HG03342 (cell line): ENCODE measurements around the gene NGEF.
"Not testable (repeated sequence)": the region's sequence is repeated elsewhere in the genome, so short reads cannot be mapped to it uniquely, and the experiment has no call there.

Experiments
- ATAC-seq: cut with Tn5 transposase; IDR thresholded peaks from one replicate; pipeline ENCODE4 v1.9.1; 2021; ENCODE audit warnings: mild to moderate bottlenecking, moderate library complexity; ENCODE audit not compliant: unreplicated experiment

Gene NGEF

DNA sequence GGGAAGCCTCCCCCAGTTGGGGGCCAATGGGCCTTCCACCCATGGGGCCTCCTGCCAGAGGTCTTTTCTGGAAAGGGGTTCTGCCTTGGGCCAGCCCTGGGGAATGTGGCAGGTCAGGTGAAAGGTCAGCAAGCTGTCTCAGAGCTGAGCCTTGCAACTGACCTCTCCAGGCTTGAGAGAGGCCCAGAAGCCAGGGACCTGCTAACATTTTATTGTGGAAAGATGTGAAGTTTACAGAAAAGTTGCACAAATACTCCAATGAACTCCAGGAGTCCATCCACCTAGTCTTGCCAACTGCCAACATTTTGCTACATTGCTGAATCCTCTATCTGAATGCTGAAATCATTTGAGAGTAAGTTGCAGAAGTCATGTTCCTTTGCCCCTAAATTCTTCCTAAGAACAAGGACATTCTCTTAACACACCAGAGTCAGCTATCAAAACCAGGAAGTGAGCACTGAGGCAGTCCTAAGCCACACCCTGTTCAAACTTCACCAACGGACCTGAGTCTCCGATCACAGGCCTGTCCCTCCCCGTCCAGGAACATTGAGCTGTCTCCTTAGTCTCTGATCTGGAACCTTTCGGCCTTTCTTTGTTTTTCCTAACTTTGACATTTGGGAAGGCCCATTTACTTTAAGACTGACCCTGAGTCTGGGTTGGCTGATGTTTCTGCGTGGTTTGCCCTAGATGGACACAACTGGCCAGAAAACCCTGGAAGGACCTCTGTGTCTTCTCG, 139.0 kb downstream of the NGEF start:
- no peak for ATAC-seq

DNA sequence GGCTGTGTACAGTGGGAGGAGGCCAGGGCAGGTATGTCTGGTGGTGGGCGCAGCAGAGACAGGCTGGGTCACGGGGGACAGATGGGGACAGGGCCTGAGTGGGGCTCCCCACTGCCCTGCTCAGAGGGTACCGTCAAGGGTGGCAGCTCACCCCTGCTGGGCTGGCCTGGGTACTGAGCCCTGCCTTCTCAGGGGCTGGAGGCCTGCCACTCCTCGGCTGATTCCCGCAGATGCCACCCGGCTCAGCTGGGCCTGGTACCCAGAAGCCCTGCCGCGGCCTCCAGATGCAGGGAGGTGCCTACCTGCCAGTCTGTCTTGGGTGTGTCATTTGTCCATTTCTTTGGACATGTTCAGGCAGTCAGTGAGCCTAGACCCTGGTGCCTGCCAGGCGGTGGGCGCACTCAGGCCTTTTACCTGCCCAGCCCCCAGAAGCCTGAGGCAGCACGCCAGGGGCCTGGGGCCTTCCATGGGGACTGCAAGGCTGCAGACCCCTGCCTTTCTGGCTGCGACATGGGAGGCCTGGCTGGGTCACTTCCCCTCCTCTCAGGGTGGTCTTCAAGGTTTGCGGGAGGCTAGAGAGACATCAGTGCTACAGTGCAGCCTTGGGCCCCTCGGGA, 139.7 kb downstream of the NGEF start:
- no peak for ATAC-seq

DNA sequence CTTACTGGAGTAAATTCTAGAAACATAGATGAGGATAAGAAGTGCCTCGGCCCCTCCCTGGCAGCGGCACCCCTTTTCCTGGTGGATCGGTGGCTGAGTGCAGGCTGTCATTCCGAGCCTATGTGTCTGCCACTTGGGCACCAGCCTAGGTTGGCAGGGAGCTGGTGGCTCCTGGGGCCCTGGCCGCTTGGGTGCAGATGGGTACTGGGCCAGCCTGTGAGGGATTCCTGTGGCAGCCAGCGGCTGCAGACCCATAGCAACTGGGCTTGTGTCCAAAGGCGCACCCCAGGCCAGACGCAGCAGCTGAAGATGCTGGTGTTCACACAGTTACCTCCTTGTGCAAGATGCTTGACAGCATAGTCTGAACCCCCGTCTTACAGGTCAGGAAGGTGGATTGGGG, 140.2 kb downstream of the NGEF start:
- ATAC-seq, result no peak

DNA sequence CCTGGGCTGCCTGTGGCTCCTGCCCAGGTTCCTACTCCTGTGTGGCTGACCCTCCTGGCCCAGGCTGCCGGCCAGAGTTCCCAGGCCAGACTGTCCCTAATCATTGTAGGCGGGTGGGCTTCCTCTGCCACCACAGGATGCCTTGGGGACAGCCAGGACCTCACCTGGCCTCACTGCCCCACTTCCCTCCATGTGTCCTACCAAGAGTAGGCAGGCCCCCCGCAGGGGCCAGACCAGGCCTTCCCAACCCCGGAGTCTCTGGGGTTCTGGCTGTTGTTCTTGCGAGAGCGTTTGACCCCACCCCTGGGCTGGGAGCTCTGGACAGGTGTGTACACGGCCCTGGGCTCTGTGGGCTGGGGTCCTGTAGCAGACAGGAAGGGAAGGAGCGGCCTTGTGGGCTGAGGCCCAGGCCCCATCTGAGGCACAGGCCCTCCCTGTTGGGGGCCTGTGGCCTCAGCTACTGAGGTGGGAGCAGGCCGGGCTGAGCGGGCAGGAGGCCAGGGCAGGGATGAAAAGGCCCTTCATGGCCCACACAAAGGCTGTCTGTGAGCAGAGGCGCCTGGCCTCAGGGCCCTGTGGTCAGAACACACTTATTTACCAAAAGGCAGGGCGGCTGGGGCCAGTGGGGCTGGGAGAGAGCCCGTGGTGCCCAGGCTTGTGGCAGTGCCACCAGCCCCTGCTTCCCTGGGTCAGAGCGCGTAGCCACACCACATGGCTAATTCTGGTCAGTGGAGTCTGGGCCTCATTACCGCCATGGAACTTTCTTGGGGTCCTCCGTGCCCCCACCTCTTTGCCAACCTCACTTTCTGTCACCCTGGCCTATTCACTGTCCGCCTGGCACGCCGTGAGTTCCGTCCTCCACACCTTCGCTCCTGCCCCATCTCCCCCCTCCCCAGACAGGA, 141.0 kb downstream of the NGEF start:
- ATAC-seq, result no peak

DNA sequence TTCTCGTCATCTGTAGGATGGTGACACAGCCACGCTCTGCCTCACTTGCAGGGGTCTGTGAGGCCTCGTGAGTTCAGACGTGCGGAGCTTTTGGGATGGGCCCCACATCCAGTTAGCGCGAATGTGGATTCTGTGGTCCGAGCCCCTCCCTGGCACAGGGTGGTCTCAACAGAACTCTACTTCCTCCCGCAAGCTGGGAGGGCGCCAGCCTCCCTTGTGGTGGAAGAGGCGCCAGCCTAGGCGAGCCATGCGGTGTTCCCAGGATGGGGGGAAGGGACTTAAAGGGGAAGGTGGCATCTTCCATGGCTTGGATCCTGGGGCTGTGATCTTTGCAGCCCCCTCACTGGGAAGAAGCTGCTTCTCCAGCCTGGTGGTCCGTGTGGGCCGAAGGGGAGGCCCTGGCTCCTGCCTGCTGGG, 141.6 kb downstream of the NGEF start:
- ATAC-seq, result no peak

DNA sequence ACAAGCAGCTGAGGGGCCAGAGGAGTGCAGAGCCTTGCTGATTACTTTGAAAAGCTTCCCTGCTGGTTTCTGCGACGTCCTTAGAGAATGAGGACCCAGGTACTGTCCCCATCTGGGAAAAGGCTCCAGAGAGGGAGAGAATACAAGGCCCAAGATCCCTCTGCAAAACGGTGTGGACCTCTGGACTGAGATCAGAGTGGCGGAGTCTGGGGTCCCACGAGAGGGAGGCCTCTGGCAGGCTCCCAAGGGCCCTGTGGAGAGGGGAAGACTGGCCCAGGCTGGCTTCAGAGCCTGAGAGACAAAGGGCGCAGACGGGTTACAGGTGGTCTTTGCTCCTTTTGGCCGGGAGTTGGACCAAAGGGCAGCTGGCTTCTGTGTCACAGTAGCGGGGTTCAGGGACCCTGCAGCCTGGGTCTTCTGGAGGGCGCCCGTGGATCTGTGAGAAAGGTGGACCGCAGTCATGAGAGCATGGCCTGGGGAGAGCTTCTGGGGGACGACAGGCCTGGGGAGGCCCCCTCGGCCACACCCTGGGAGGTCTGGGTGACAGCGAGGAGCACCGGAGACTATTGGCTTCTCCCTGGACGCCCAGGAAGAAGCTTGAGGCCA, 142.2 kb downstream of the NGEF start:
- no peak for ATAC-seq

DNA sequence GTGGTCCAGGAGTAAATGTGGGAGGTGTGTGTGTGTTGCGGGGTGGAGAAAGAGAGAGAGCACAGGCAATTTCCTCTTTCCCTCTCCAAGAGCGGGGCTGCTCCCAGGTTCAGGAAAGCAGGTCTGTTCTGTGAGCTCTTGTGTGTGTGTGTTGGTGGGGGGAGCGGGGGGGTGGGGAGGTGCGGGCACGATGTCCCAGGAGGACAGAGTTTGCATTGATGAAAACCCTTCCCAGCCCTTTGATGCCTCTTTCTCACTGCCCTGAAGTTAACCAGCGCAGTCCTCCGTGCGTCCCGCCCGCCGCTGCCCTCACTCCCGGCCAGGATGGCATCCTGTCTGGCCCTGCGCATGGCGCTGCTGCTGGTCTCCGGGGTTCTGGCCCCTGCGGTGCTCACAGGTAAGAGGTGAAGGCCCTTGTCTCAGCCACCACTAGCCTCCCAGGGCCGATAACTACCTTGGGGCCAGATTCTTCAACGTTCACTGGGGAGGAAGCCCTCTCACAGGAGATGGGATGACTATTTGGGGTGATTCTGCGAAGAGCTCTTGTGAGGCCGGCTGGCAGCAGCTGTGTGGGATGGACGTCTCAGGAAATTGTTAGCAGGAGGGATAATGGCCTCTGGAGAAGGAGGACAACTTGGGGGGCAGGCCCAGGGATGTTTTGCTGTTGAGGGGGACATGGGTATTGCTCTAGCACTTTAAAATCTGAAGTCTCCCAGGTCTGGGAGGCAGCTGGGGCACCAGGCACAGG, 142.9 kb downstream of the NGEF start, which contains the start of gene SNORC:
Gene SNORC (plus strand): TSS at position 247 of the 748 bp plus-strand sequence. CDS start 78 bp downstream, at position 325.
- no peak for ATAC-seq

DNA sequence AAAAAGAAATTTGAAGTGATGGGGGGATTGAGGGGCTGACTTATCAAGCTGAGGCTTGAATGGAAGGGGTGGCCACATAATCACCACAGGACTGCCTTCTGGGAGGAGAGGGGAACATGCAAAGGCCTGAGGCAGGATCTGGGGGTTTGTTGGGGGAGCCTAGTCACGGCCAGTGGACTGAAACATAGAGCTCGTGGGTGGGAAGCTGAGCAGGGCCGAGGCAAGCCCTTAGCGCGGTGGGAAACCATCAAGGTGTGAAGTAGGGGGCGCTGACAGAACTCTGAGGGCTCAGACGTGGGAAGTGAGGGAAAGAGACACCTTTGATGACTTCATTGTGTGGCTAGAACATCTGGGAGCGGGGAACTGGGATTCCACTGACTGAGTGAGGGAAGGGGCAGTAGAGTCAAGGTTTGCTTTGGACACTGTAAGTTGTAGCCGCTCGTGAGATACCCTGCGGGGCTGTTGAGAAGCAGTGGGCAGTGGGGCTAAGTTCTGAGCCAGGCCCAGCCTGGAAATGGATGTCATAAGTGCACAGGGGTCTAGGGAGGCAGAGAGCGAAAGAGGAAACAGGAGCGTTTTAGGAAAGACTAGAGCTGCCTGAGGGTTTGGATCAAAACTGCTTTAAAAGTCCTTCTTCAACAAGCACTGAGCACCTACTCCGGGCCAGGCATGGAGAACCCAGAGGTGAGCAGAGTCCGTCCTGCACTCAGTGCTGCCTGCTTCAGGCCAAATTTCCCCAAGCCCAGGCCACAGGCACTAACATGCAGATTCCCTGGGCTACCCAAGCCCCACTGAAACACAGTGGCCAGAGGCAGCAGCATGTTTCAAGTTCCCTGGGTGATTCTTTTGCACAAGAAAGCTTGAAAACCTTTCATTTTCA, 143.7 kb downstream of the NGEF start:
- ATAC-seq, result no peak

DNA sequence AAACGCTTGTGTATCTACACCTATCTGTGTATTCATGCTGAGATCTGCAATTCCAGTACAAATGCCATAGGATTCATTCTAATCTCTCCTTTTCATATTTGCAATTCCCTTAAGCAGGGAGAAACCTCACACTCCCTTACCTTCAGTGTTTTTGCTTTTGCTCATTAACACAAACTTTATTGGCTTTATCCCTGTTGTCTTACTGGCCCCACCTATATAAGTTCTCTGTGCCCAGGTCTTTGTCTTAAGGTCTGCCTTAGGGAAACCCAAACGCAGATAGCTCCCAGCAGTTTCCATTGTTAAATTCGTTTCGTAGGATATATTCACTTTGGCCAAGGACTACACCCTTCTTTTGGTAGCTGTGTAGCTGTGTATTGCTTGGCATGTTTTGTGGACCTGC, 147.0 kb downstream of the NGEF start:
- no peak for ATAC-seq

DNA sequence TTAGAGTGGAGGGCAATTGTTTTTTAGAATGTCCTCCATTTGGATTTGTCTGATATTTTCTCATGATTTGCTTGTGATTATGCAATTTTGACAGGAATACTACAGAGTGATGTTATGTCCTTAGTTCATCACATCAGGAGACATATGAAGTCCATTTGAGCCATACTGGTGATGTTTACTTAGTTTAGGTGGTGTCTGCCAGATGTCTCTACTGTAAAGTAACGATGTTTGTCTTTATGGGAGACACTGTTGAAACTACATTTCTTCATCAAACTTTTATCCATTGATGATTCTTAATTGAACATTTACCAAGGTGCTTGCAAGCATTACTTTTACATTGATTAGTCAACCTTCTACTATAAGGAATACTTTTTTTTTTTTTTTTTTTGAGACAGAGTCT, 147.9 kb downstream of the NGEF start:
- ATAC-seq, result no peak

DNA sequence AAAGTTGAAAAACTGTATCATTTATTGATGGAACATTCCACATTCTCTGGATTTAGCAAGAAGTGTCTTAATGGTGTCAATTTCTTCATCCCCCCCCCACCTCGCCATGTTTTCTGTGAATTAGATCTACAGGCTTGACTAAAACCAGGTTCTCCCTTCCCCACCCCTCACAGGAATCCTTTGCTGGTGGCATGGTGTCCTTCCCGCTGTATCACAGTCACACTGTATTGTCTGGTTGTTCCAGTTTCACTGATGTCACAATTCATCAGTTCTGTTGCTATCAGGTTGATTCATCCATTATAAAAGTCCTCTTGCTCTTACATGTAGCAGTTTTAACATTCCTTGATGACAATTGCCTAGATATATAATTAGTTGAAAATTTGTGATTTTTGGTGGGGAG, 149.1 kb downstream of the NGEF start:
- ATAC-seq, result no peak

DNA sequence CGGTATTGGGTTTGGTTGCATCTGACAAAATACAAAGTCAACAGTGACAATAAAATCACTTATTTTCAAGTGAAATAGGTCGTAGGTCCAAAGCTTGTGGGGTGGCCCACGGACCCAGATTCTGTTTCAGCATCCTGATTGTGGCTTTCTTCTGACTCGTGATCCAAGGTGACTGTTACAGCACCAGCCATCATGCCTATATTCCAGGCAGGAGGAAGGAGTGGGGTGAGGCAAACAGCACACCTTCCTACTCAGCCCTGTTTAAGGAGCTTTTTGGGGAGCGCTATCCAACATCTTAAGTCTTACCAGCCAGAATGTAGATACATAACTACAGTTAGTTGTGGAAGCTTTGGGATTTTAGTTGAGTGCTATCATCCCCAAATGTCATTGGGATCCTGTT, 151.7 kb downstream of the NGEF start:
- ATAC-seq, result no peak

DNA sequence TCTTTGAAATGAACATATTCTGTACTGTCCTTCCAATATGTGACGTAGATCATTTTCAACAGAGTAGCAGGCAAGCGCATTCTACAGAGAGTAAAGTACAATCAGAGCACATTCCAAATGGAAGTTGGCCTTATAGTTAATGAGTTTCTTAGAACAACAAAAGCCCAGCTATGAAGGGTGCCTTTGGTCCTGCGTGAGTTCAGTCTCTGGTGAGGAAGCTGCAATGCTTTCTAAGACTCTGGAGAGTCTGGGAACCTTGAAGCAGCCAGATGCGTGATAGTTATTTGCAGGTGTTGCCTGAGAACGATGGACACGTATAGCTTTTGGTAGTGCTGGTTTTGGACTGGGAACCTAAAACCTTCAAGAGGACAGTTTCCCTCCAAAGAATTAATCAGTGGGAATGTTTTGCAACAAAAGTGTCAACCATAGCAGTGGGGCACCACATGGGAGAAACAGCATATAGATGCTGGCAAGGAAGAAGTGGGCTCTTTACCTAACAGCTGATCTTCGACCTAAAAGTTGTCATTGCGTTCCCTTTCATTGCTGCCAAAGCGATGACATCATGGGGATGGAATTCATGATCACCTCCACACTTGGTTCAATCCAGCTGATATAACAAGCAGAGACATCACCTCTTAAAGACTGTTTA, 152.3 kb downstream of the NGEF start:
- no peak for ATAC-seq

DNA sequence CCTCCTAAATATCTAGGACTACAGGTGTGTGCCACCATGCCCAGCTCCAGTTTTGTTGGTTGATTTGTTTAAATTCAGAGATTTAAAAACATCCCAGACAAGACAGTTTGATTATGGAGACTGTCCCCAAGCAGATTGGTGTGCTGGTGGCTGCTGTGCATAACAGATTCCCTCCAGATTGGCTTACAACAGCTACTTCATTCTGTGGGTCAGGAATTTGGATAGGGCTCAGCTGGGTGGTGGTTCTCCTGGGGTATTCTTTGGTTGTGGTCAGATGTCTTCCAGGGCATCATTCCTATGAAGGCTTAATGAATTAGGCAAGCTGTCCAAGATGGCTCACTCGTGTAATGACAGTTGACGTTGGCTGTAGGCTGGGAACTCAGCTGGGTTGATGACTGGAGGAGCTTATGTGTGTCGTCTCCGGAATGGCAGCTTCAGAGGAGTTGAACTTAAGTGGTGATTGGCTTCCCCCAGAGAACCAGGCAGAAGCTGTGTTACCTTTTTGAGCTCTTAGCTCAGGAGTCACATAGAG, 153.6 kb downstream of the NGEF start:
- ATAC-seq, result no peak

DNA sequence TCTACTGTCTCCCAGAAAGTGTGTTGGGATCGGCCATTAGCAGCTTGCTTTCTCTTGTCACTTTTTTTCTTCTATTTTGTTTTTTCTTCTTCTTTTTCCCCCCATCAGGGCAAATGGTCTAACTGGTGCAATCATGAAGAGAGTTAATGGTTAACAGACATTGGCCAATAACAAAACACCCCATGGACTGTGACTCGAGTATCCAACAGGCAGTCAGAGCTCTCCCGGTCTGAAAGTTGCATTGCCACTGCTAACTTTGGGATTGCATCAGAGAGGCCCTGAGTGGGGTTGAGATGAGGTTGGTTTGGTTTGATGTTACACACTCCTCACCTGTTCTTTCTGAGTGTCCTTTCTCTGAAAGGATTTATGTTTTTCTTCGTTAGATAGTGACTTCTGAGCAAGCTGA, 155.9 kb downstream of the NGEF start:
- no peak for ATAC-seq

DNA sequence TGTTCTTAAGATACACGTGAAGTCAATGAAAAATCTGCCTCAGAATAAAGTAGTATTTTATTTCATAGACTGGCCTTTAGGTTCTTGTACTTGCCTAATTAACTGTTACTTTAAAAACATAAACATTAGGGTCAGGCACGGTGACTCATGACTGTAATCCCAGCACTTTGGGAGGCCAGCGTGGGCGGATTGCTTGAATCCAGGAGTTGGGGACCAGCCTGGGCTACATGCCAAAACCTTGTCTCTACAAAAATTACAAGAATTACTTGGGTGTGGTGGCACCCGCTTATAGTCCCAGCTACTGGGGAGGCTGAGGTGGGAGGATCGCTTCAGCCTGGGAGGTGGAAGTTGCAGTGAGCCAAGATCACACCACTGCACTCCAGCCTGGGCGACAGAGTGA, 159.0 kb downstream of the NGEF start:
- ATAC-seq, result no peak

DNA sequence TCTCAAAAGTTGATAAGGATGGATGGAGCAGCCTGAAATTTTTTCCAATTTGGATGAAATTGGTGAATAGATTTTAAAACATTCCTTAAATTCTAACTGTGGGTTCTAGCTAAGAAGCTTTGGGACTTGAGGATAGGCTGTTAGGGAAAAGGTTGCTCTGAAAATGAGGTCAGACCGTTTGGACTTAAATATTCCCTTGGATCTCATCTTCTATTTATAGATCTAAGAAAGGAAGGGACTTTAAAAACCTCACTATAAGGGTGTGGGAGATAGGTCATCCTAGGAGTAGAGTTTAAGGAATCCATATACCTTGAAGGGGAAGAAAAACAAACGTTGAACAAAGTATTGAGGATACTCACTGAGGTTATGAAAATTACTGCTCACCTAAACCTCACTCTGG, 160.4 kb downstream of the NGEF start:
- no peak for ATAC-seq

DNA sequence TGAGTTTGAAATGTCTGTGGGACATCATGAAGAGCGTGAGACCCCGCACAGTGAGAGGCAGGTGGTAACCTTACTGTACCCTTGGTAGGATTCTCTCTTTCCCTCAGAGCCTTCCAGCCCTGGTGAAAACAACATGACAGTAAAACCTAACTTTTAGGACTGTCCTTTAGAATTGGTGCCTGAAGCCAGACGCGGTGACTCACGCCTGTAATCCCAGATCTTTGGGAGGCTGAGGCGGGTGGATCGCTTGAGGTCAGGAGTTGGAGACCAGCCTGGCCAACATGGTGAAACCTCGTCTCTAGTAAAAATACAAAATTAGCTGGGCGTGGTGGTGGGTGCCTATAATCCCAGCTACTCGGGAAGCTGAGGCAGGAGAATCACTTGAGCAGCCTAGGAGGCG, 161.0 kb downstream of the NGEF start:
- not testable (repeated sequence) for ATAC-seq

DNA sequence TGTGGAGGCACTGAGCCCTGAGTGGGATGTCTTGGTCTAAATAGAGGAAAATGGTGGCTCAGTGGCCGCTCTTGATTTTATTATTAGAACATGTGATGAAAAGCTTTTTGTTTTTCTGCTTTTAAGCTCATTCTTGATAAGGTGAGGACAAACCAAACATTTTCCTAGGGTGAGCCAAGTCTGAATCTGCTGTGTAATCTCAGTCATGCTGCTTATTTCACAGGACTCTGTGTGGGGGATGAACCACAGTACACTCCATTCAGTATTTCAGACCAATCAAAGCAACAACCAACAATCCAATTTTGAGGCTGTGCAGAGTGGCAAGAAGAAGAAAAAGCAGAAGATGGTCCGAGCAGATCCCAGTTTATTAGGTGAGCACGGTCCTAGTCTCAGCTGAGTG, 163.0 kb downstream of the NGEF start:
- no peak for ATAC-seq
